ENCODE data around the gene TRERF1.
"Not testable (repeated sequence)": the region's sequence is repeated elsewhere in the genome, so short reads cannot be mapped to it uniquely, and the experiment has no call there.

TRERF1 gene

DNA sequence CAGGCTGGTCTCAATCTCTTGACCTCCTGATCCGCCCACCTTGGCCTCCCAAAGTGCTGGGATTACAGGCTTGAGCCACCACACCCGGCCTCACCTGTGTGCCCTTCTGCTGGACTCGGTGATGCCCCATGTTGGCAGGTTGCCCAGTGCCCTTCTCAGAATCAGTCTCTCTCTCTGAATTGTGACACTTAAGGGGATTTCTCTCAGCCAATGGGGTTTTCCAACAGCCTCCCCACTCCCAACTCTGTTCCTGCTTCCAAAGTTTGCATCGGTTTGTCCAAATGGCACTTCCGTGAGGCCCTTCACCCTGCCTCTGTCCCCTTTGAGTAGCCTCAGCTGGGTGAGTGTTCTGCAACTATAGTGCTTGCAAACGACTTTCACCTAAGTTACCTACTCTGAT, 230.9 kb downstream of the TRERF1 start:
- no peak for DNase-seq (ENCODE audit: low read depth)
- no peak overlapping the region for H3K4me3 ChIP-seq (ENCODE audit: low read depth, low read length)

DNA sequence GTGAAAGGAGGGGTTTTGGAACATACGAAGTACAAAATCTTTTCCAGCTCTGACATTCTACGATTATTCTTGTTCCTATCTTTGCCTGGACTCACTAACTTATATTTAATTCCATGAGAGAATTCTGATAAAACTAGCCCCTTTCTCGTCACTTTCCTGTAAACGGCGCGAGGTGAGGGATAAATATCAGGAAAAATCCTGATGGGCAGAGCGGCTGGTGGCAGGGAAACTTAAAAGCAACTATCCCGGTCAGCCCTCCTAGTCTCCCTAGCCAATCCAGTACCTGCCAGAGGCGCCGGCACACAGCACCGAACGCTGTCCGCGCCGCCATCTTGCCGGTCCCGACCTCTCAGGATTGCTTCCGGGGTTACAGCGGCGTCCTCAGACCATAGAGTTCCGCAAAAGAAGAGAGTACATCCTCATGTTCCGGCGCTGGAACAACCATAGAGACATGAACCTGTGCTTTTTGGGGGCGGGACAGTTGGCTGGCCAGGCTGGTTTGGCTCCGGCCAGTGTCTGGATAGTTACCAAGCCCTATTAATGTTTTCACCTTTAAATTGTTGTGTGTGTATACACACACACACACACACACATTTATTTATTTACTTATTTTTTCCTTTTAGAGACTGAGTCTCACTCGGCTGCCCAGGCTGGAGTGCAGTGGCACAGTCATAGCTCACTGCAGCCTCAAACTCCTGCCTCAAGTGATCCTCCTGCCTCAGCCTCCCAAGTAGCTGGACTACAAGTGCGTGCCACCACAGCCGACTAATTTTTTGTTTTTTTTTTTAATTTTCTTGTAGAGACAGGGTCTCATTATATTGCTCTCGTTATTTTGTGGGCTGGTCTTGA, 234.0 kb downstream of the TRERF1 start, which contains the start of gene MRPS10:
Gene MRPS10, minus strand, starts transcription at position 343 of the 849 bp plus-strand sequence. Its CDS starts 12 bp downstream, at position 331.
- DNase-seq (ENCODE audit: low read depth), result peak; percentile 88
- peak within 1 kb of the TSS; percentile 91 for H3K4me3 ChIP-seq (ENCODE audit: low read depth, low read length)

DNA sequence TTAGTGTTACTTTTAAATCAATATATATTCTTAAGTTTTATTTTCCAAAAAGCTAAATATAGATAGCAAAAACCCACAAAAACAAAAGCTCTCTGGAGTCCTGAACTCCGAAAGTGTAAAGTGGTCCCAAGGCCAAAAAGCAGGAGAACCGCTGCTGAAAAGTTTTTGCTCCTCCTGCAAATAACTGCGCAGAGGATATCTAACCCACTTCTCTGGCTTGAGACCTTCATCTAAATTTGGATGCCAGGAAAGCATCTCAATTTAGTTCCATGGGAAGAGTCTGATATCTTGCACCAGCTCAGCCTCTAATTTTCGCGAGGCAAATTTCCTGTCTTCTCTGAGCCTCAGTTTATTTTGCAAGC, 234.6 kb downstream of the TRERF1 start:
- DNase-seq (ENCODE audit: low read depth), result no peak
- peak overlapping the region; percentile 91 for H3K4me3 ChIP-seq (ENCODE audit: low read depth, low read length)

DNA sequence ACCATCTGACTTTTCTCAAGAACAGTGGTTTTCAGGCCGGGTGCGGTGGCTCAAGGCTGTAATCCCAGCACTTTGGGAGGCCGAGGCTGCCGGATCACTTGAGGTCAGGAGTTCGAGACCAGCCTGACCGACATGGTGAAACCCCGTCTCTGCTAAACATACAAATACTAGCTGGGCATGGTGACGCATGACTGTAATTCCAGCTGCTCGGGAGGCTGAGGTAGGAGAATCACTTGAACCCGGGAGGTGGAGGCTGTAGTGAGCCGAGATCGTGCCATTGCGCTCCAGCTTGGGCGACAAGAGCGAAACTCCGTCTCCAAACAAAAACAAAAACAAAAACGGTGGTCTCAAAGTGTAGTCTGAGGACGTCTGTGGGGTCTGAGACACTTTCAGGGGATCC, 235.2 kb downstream of the TRERF1 start:
- peak overlapping the region; percentile 91 for H3K4me3 ChIP-seq (ENCODE audit: low read depth, low read length)

DNA sequence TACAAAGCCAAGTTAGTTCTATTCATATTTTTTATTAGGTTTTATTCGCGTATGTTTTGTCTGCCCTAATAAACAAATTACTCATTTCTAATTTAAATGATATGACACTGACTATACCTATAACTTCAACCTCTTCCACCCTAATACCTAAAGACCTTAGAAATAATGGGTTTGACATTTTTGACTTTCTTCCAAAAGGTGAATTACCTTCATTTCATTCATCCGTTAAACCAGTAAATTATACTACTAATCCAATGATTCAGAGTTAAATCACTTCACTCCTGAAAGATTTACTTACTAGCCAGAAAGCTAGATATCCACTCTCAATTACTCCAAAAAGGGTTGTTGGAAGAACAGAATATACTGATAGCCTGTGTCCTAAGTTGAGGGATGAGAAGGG, 239.3 kb downstream of the TRERF1 start:
- DNase-seq (ENCODE audit: low read depth), result no peak
- no peak overlapping the region for H3K4me3 ChIP-seq (ENCODE audit: low read depth, low read length)

More for the DNA sequence above, 235.2 kb downstream of the TRERF1 start:
- DNase-seq (ENCODE audit: low read depth), result not testable (repeated sequence)

DNA sequence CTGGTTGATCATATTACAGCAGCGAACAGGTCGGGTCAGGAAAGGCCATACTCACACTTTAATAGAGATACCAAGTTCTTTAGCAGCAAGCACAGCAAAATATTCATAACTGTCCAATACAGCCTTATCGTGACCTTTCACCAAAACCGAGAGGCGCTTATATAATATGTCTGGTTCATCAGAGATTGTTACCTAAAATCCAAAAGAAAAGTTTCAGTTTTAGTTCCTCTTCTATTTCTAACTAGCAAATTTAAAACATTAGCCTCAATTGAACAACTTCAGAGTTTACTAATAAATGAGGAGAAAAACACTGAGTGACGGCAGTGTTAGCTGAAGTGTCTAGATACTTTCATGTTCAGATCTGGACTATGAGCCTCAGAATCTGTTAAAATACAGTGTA, 240.0 kb downstream of the TRERF1 start:
- no peak for DNase-seq (ENCODE audit: low read depth)
- no peak overlapping the region for H3K4me3 ChIP-seq (ENCODE audit: low read depth, low read length)

DNA sequence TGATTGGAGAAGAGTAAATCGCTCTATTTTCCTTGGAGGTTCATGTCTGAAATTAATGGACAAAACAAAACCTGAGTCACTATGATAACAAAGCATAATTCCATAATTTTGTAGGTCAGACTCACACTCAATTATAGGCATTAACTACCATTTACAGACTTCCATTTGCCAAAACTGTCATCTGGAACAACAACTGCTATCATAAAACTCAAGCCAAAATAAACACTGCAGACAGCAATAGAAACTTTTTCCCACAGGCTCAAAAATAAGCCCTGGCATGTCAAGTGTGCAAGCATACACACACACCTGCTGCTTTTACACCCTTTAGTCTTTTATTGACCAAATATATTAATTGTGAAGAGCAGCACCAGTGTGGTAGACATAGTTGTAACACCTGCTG, 241.2 kb downstream of the TRERF1 start:
- no peak for DNase-seq (ENCODE audit: low read depth)
- H3K4me3 ChIP-seq (ENCODE audit: low read depth, low read length), result no peak overlapping the region

DNA sequence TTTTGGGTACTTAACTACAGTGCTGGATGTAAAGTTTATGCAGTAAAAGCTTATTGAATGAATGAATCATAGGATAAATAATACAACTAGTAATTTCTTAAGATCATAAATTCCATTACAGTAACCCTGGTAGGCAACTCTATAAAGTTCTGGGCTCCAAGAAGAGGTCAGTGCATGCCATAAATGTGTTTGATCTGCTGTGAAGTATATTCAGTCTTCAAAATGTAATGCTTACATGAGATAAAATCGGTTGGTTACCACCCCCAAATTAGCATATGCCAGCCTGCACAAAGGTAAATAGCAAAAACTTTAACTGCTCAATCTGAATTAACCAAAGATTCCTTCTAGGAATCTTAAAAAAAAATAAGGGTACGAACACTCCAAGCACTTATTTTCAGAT, 244.2 kb downstream of the TRERF1 start:
- not testable (repeated sequence) for H3K4me3 ChIP-seq (ENCODE audit: low read depth, low read length); DNase-seq (ENCODE audit: low read depth)

DNA sequence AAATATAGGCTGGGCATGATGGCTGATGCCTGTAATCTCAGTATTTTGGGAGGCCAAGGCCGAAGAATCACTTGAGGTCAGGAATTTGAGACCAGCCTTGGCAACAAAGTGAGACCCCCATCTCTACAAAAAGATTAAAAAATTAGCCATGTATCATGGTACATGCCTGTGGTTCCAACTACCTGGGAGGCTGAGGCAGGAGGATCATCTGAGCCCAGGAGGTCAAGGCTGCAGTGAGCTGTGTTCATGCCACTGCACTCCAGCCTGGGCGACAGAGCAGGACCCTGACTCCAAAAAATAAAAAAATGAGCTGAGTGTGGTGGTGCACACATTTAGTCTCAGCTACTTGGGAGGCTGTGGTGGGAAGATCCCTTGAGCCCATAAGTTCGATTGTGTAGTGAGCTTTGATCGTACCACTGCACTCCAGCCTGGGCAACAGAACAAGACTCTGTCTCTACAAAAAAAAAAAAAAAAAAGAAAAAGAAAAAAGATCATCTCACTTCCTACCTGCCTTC, 246.9 kb downstream of the TRERF1 start:
- DNase-seq (ENCODE audit: low read depth), result no peak
- H3K4me3 ChIP-seq (ENCODE audit: low read depth, low read length), result no peak overlapping the region

DNA sequence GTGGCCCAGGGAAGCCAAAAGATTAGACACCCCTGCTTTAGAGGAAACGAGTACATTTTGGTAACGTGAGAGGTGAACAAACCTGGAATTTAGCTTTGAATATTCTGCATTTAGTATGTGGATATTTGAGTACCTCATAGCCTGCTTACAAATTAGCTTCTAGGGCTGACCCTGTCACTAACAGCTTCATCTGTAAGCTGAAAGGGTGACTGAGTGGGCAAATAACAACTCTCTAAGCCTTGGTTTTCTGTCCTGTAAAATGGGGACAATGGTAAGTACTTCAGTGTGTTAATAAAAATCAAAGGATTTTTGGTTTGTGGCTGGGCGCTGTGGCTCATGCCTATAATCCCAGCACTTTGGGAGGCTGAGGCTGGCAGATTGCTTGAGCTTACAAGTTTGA, 248.5 kb downstream of the TRERF1 start:
- no peak for DNase-seq (ENCODE audit: low read depth)
- H3K4me3 ChIP-seq (ENCODE audit: low read depth, low read length), result no peak overlapping the region

DNA sequence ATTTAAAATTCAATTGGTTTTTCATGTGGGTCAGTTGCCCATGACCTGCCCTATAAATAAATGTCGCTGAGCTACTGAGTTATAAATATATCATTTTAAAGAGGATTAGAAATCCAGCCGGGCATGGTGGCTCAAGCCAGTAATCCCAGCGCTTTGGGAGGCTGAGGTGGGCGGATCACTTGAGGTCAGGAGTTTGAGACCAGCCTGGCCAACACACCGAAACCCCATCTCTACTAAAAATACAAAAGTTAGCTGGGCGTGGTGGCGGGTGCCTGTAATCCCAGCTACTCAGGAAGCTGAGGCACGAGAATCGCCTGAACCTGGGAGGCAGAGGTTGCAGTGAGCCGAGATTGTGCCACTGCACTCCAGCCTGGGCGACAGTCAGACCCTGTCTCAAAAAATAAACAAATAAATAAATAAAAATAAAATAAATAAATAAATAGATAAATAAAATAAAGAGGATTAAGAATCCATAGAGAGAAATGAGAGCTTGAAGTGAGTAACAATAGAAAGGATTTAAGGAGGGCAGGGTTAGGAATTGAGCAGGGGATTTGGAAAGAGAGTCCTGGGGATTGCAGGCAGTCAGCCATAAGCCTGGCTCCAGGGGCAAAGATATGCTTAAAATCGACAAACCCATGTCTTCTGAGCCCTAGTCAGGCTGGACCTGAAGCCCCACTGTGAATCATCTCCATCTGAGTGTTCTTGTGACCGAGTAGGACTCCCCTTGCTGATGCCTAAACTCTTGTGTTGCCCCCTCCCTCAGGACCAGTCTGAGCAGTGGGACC, 249.4 kb downstream of the TRERF1 start:
- not testable (repeated sequence) for H3K4me3 ChIP-seq (ENCODE audit: low read depth, low read length); DNase-seq (ENCODE audit: low read depth)

DNA sequence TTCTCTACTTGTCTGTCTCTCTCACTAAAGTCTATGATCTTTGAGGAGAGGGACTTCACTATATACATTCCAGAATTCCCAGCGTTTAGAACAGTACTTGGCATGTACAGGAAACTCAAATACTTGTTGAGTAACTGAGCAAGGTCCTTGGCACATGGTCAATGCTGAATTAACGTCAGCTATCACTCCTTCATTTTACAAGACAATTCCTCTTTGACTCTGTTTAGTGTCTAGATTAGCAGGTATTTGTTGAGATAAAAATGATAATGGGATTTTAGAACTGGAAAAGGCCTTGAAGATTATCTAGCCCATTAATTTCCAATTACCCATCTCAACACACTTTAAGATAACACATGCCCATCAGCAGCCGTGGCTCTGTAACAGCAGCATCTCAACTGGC, 250.3 kb downstream of the TRERF1 start:
- no peak for DNase-seq (ENCODE audit: low read depth)
- H3K4me3 ChIP-seq (ENCODE audit: low read depth, low read length), result no peak overlapping the region

DNA sequence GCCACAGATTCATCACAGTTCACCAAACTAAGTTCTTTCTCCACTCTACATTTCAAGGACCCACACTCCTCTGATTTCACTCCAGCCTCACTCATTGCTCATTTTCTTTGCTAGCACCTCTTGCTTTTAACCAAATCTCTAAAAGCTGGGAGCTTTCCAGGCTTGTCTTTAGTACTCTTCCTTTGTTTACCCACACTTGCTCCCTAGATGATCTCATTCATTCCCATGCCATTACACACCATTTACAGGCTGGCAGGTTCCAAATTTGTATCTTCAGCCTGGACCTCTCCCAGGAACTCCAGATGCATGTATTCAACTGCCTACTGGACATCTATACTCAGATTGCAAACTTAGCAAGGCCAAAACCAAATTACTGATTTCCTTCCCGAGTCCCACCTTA, 251.7 kb downstream of the TRERF1 start:
- peak; percentile 82 for DNase-seq (ENCODE audit: low read depth)
- H3K4me3 ChIP-seq (ENCODE audit: low read depth, low read length), result no peak overlapping the region

DNA sequence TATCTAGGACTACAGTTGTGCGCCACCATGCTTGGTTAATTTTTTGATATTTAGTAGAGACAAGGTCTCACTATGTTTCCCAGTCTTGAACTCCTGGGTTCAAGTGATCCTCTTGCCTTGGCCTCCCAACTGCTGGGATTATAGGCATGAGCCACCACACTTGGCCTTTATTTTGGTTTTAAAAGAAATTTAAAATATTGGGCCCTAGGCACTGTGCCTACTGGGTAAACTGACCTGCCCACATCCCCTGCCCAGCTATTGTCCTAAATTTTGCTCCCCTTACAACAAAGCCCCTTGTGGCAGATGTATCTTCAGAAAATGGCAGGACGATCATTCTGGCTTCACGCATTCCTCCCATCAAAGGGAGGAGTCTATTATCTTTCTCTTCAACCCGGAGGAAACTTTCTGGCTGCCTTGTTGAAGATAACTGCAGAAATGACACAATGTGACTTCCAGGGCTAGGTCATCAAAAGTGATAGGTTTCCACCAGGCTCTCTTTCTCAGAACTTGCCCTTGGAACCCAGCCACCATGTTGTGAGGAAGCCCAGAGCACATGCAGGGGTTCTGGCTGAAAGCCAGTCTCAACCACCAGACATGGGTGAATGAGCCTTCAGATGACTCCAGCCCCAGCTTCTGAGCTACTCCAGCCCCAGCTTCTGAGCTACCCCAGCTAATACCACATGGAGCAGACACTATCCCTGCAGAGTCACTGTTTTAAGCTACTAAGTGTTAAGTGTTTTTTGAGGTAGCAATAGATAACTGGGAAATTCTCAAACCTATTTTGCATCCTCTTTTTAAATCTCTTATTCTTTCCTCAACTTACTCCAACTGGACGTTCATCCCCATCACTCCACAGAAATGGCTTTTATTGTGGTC, 252.4 kb downstream of the TRERF1 start:
- no peak overlapping the region for H3K4me3 ChIP-seq (ENCODE audit: low read depth, low read length)
- no peak for DNase-seq (ENCODE audit: low read depth)

DNA sequence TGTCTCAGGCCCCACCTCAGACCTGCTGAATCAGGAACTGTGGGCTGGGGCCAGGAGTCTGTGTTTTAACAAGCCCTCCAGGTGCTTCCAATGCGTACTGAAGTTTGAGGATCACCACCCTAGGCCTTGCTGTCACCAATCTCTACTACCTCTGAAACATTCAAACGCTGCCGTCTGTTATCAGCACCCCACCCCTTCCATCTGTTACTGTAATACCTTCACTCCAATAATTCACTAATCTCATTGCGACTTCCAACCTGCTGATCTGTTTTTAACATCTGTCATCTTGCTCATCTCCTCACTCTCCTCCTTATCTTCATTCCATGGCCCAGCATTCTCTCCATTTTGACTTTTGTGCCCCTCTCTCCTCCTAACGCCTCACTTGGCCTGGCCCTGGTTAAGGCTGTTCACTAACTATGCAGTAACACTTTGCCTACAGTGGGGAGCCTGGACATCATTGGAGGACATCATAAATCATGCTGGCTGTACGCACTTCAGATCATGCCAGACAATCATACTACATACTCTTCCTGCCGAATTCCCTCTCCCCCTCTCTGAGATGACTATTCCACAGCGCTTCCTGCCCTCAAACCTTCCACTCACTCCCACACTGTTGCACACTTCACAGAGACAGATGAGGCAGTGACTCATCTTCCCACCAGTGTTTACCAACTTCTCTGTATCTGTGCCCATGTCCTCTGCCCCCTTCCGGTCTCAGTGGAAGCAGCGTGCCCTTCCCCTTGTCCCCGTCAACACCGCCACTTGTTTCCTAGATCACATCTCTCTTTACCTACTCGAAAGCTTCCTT, 254.0 kb downstream of the TRERF1 start:
- peak; percentile 51 for DNase-seq (ENCODE audit: low read depth)
- no peak overlapping the region for H3K4me3 ChIP-seq (ENCODE audit: low read depth, low read length)

DNA sequence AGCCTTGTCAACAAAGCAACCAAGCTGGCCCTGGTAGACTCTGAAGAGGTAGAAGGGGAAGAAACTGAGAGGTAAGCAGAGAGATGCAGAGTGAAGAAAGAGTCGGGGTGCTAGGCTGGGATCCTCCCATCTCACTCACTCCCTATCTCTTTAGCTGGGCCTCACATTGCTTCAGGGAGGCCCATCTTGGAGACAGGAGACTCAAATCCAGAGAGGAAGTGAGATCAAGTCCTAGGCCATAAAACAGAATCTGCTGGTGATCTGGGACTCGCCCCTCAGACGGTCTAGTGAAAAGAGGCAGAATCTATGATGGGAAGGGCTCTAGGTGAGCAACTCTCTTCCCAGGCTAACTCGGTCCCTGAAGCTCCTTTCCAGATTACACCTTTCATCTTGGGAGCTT, 256.3 kb downstream of the TRERF1 start:
- no peak for DNase-seq (ENCODE audit: low read depth)
- no peak overlapping the region for H3K4me3 ChIP-seq (ENCODE audit: low read depth, low read length)

DNA sequence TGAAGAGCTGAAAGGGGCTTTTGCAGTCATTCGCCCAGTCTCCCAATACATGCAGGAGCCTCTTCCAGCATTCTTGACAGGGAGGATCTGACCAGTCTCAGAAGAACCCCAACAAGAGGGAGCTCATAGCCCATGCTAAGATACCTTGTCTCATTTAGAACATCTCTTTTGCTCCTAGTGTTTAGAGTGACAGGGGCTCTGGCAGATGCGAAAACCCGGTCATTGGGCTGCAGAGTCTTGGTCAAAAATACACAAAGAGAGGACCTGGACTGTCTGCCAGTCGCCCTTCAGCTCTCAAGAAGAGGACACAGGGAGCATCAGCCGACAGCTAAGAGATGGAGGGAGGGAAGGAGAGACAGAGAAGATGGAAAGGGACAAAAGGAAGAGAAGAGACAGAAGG, 257.7 kb downstream of the TRERF1 start:
- no peak for DNase-seq (ENCODE audit: low read depth)

DNA sequence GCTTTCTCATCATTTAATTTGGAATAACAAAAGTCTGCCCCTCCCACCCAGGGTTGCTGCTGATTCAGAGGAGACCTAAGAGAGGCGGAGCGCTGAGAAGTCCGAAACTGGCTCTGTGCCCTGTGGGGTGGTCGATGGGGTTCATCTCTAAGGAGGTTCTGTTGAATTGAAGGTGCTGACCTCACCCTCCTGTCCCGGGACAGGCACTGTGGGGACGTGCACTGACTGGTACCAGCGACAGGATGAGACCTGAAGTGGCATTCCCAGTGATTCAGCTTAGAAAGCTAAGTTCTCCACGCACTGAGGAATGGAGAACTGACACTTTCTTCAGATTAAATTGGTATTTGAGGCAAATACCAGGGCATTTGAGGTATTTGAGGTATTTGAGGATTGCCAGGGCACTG, 258.2 kb downstream of the TRERF1 start:
- H3K4me3 ChIP-seq (ENCODE audit: low read depth, low read length), result peak overlapping the region; percentile 8
- DNase-seq (ENCODE audit: low read depth), result no peak

More for the DNA sequence above, 257.7 kb downstream of the TRERF1 start:
- H3K4me3 ChIP-seq (ENCODE audit: low read depth, low read length), result no peak overlapping the region

DNA sequence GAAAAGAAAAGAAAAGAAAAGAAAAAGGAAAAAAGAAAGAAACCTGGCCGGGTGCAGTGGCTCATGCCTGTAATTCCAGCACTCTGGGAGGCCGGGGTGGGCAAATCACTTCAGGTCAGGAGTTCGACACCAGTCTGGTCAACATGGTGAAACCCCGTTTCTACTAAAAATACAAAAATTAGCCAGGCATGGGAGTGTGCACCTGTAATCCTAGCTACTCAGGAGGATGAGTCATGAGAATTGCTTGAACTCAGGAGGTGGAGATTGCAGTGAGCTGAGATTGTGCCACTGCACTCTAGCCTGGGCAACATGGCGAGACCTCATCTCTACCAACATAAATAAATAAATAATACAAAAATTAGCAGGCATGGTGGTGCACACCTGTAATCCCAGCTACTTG, 259.3 kb downstream of the TRERF1 start:
- not testable (repeated sequence) for DNase-seq (ENCODE audit: low read depth); H3K4me3 ChIP-seq (ENCODE audit: low read depth, low read length)
